22Rv1 (cell line): ENCODE results near the gene AHNAK.

Experiments
- H3K27ac ChIP-seq: fragments of 450-650 bp; 2 replicates; pipeline ENCODE4 v1.5.1; 2017
- ZFX ChIP-seq: fragments of 450-650 bp; IDR thresholded peaks from 2 replicates; pipeline ENCODE4 v1.6.1; 2017; ENCODE audit warnings: antibody characterized with exemption, borderline replicate concordance
- TF ChIP-seq, protein P1 (sequence below): fragments of 450-650 bp; IDR thresholded peaks from 2 replicates; pipeline ENCODE4 v1.5.1; 2017; ENCODE audit warnings: mild to moderate bottlenecking

The AHNAK gene

DNA sequence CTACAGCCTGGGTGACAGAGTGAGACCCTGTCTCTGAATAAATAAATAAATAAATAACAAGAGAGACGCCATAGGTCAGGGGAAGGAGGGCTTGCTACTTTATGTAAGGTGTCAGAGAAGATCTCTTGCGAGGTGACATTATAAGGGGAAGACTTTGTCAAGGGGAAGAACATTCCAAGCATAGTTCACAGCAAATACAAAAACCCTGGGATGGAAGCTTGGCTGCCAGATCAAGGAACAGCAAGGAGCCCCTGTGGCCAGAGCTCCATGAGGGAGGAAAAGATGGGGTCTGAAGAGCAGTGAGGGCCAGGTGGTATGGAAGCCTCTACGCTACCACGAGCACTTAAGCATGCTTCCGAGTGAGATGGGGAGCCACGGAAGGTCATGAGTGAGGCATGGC, 62.3 kb downstream of the AHNAK start:
- TF ChIP-seq, protein P1, sequence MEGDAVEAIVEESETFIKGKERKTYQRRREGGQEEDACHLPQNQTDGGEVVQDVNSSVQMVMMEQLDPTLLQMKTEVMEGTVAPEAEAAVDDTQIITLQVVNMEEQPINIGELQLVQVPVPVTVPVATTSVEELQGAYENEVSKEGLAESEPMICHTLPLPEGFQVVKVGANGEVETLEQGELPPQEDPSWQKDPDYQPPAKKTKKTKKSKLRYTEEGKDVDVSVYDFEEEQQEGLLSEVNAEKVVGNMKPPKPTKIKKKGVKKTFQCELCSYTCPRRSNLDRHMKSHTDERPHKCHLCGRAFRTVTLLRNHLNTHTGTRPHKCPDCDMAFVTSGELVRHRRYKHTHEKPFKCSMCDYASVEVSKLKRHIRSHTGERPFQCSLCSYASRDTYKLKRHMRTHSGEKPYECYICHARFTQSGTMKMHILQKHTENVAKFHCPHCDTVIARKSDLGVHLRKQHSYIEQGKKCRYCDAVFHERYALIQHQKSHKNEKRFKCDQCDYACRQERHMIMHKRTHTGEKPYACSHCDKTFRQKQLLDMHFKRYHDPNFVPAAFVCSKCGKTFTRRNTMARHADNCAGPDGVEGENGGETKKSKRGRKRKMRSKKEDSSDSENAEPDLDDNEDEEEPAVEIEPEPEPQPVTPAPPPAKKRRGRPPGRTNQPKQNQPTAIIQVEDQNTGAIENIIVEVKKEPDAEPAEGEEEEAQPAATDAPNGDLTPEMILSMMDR, result no peak
- TF ChIP-seq ZFX, result no peak
- no peak overlapping the region for H3K27ac ChIP-seq

DNA sequence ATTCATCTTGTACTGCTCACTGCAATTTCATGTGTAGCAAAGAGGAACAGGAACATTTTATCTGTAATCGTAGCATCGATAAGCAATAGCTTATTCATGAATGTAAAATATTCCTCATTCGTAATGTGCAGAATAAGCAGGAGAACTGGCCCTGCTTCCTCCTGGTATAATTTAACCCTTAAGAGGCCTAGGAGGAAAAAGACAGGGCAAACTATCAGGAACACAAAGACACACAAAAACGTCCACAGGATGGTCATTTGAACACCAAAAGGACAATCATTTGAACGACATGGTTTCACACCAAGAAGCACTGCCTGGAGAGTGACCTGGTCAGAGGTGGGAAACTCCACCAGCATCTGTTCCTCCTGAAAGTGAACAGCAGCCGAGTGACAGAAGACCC, 63.9 kb downstream of the AHNAK start:
- TF ChIP-seq, protein P1, result no peak
- no peak for TF ChIP-seq ZFX
- H3K27ac ChIP-seq, result no peak overlapping the region

DNA sequence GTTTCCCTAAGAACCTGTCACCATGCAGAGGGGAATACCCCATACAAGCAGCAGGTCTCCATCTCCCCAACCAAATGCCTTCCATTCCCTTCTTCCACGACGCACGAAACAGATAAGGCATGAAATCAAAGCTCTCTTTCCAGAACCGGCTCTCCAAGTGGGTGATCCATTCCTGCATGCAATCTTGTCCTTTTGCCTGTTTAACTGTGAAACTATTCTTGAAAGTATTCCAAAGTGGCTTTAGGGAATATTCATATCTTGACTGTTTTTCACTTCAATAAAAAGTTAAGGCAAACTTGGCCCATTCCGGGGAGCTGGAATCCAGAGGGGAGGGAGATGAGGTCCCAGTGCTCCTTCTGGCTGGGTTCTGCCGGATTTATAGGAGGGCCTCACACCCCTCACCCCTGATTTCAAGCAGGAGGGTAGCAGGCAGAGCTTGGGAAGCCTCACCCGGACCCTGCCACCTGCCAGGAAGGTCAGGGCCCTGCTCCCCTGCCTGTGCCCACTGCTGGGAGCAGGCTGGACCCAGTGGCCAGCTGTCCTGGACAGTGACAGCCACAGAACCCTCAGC, 66.9 kb downstream of the AHNAK start:
- no peak overlapping the region for H3K27ac ChIP-seq

DNA sequence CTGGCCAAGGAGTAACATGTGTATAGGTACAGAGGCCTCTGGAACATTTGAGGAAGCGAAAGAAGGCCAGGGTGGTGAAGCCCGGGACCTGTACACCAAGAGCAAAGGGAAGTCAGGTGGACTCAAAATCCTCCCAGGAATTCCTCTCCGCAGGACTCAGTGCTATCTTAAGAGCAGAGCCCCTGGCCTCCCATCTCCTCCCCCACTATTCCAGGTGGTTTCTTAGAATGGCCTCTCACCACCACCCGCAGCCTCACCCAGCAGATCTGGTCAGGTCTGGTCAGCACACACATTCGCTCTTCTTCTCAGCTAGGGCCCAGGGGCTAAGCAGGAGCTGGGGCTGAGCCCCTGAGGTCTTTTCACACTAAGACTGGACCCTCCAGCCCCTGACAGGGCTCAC, 68.7 kb downstream of the AHNAK start:
- H3K27ac ChIP-seq, result no peak overlapping the region
- TF ChIP-seq, protein P1, result no peak
- no peak for TF ChIP-seq ZFX

More for the DNA sequence above, 66.9 kb downstream of the AHNAK start:
- TF ChIP-seq, protein P1, result no peak
- TF ChIP-seq ZFX, result no peak

DNA sequence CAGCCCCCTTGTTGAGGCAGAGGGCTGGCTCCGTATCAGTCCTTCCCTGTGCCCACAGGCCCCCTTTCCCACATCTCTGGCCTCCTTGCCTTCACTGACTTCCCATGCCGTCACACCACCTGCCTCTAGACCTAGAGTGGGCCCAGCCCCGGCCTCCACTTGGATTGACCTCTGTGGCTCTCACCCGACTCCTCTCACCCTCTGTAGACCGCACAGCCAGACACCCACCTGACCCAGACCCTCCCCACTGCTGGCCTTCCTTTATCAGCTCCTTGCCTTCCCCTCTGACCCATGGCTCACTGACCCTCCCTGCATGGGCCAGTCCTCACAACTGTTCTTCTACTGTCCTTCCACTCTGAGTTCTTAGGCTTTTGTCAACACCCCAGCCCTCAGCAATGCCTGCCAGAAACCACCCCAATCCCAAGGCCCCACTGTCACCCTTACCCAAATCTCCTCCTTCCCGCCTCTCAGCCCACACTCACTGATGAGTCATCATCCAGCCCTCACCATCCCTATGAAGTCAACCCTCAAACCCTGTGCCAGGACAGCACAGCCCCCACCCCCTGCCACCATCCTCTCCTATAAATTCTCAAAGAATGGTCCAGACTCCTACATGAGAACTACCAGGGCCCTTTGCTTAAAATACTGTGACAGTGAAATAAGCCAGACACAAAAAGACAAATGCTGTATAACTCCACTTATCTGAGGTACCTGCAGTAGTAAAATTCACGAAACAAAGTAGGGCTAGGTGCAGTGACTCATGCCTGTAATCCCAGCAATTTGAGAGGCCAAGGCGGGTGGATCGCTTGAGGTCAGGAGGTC, 74.3 kb downstream of the AHNAK start:
- H3K27ac ChIP-seq, result no peak overlapping the region
- TF ChIP-seq, protein P1, result no peak
- no peak for TF ChIP-seq ZFX

DNA sequence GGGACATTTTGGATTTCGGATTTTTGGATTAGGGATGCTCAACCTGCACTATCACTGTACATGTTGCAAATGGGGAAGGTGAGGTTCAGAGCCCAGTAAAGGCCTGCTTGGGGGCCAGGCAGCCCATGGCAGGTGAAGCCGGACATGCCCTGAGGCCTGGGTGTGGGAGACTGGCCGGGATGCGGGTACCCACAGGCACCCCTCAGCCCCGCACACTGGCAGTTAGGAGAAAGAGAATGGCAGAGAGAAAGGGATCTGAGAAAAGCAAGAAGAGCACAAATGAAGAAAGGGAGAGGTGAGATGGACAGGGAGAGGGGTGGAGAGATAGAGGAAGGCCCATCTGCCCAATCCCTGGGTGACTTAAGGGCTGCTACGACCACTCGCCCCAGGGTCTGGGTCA, 75.0 kb downstream of the AHNAK start:
- TF ChIP-seq ZFX, result no peak
- TF ChIP-seq, protein P1, result no peak
- H3K27ac ChIP-seq, result no peak overlapping the region

DNA sequence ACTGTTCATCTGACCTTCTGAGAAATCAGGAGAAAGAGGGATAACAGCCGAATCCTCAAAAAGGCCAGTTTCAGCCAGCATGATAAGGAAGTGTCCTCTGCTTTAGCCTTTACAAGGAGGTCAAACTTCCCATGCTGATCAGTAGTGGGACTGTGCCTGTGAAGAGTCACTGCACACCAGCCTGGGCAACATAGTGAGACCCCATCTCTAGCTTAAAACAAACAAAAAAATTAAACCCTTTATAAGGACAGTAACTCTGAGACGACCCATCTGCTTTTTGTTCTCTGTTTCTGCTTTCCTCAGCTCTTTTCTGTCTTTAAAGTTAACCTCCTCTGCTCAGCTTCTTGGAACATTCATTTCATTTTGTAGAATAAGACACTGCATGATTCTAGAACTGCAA, 78.0 kb downstream of the AHNAK start:
- H3K27ac ChIP-seq, result no peak overlapping the region
- TF ChIP-seq ZFX, result no peak
- TF ChIP-seq, protein P1, result no peak
